Breast epithelium (tissue), 4 donors: Measurements from ENCODE around the gene HOXB5. TPM values are rescaled to one million over a fixed set of nuclear protein-coding genes. Genes with fewer than 3 reads are reported as not detected.
A peak's percentile ranks its signal among the peaks of the same experiment; 100 is the strongest.

ENCODE experiments used
- DNase-seq, 2 donors: peaks; one replicate each; pipeline ENCODE4 v3.0.0-alpha.2; 2019; ENCODE audit warnings: low spot score in 2 of 2
- H3K27ac ChIP-seq, 2 donors: fragments of 200-600 bp; sonication (generic) in 1 of 2; one replicate each; pipeline ENCODE4 v1.5.1; 2016 to 2019; ENCODE audit warnings: mild to moderate bottlenecking in 1 of 2
- H3K27me3 ChIP-seq, 2 donors: fragments of 200-600 bp; sonication (generic) in 1 of 2; one replicate each; pipeline versions ENCODE4 v1.5.1 to v1.6.0; 2017 to 2019; ENCODE audit warnings: control low read depth in 1 of 2, mild to moderate bottlenecking in 1 of 2
- H3K36me3 ChIP-seq: fragments of 200-600 bp; one replicate; pipeline ENCODE4 v1.5.1; 2019
- H3K4me1 ChIP-seq, 2 donors: fragments of 200-600 bp; sonication (generic); one replicate each; pipeline ENCODE4 v1.5.1; 2016 to 2019; ENCODE audit warnings: control low read depth in 1 of 2
- H3K4me3 ChIP-seq, 3 donors: fragments of 200-600 bp; sonication (generic); 1 replicate in 2 of 3; 2 replicates in 1 of 3; pipeline ENCODE4 v1.5.1; 2016 to 2019; ENCODE audit warnings: mild to moderate bottlenecking in 3 of 3, moderate library complexity in 2 of 3
- H3K9me3 ChIP-seq, 2 donors: fragments of 200-600 bp; sonication (generic) in 1 of 2; one replicate each; pipeline ENCODE4 v1.5.1; 2016 to 2019; ENCODE audit warnings: control low read depth in 1 of 2
- CTCF ChIP-seq, 3 donors: fragments of 450-650 bp; IDR thresholded peaks; one replicate each; pipeline ENCODE4 v1.5.1; 2016 to 2017; ENCODE audit warnings: antibody characterized with exemption in 3 of 3, mild to moderate bottlenecking in 3 of 3, moderate library complexity in 3 of 3
- POLR2A ChIP-seq: fragments of 450-650 bp; IDR thresholded peaks from one replicate; pipeline ENCODE4 v1.6.1; 2016; ENCODE audit warnings: antibody characterized with exemption, mild to moderate bottlenecking, moderate library complexity
- POLR2AphosphoS5 ChIP-seq, 3 donors: sonication (generic); formaldehyde crosslinking; IDR thresholded peaks; one replicate each; pipeline ENCODE4 v1.6.1; 2017; ENCODE audit warnings: antibody characterized with exemption in 3 of 3
- intact Hi-C: fragments of 100-400 bp; cut with DNase I; formaldehyde crosslinking; loops from one replicate; pipeline ENCODE4 v1.15.1; 2023; ENCODE audit warnings: low total_unique reads
- total RNA-seq, 3 donors: library from RNA; depleted of rRNA; stranded (reverse); fragments of >200 nt; gene quantifications; one replicate each; pipeline ENCODE4 v1.1.0, GENCODE V29; 2016

The HOXB5 gene
- total RNA-seq, 3 donors from 2014 or later = 0.44 to 2.0 (median 1.4) TPM

DNA sequence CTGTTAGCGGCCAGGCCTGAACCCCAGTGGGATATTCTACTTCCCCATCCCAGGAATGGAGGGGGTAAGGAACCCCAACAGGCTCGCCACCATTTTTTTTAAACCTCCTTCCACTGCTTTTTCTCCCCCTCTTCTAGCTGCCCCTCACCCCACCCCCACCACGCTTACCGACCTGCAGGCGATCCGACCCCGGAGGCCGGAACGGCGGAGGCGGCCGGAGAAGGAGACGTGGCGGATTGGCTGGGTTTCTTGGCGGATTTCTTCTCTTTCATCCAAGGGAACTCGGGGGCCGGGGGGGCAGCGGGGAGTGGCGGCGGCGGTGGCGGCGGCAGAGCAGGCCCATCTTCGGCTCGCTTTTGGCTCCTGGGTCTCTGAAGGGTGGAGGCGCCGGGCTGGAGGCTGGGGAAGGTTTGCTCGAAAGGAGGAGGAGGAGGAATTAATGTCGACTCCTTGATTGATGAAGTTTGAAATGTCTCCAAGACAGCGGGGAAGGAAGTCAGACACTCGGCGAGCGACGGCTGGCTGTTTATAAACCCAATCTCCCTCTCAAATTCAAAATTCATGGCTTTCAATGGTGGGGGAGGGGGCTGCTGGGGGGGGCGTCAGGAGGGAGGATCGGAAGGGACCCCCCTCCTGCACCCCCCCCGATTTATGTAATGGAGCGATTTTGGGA is 49.1 kb downstream of the HOXB5 start:
- peaks cover 0 to 14% of the 10 kb centered on the region in 2 donors for H3K27me3 ChIP-seq
- peak in 2 of 3 donors; percentile 21 to 37 for TF ChIP-seq POLR2AphosphoS5 (IDR thresholded peaks at IDR 0.05)
- TF ChIP-seq CTCF (IDR thresholded peaks at IDR 0.05) = no peak
- TF ChIP-seq POLR2A = peak; percentile 20
- DNase-seq = peak; percentile 62 to 81
- intact Hi-C loops = loop anchor here (5.0 kb wide), 1 partner anchor 33 kb away; the partner anchor contains the start of gene HOXB4
- H3K4me1 ChIP-seq = peaks cover 0 to 3% of the 10 kb centered on the region in 2 donors
- peak overlapping the region; percentile 93 to 97 for H3K27ac ChIP-seq
- peak overlapping the region; percentile 57 to 95 (median 60) for H3K4me3 ChIP-seq
- H3K36me3 ChIP-seq = no peaks in the 10 kb centered on the region
- no peaks in the 10 kb centered on the region for H3K9me3 ChIP-seq

DNA sequence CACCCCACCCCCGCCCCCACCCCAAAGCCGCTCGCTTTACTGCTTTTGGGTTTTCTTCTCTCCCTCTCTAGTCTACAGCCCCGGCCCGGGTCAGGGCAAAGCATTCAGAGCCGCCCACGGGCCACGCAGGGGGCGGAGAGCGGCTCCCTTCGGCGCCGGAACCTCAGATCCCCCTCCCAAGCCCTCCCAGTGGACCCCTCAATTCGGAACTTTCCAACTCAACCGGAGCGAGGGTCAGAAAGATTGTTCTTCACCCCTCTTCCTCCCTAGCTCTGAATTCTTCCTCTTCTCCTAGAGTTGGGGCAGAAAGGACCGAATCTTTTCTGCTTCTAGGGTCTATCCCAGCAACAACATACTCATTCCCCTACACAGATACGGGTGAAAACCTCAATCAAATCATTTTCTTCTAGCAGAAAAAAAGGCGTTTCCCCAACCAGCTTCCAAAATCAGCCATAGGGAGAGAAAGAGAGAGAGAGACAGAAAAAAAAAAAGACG is 49.7 kb downstream of the HOXB5 start:
- peak overlapping the region; percentile 57 to 95 (median 60) for H3K4me3 ChIP-seq
- peaks cover 0 to 14% of the 10 kb centered on the region in 2 donors for H3K27me3 ChIP-seq
- intact Hi-C loops = loop anchor here (5.0 kb wide), 1 partner anchor 33 kb away; the partner anchor contains the start of gene HOXB4
- TF ChIP-seq POLR2AphosphoS5 (IDR thresholded peaks at IDR 0.05) (no peak), POLR2A (no peak), CTCF (IDR thresholded peaks at IDR 0.05) (no peak)
- DNase-seq = no peak
- peaks cover 0 to 3% of the 10 kb centered on the region in 2 donors for H3K4me1 ChIP-seq
- peak overlapping the region; percentile 93 to 97 for H3K27ac ChIP-seq
- no peaks in the 10 kb centered on the region for H3K36me3 ChIP-seq
- H3K9me3 ChIP-seq = no peaks in the 10 kb centered on the region

GRCh38 chr17:48543107-48543853 is 50.3 kb downstream of the HOXB5 start:
- Histone ChIP-seq H3K9me3 (no peaks in the 10 kb centered on the region), H3K4me1 (peaks cover 0 to 3% of the 10 kb centered on the region in 2 donors), H3K27ac (peak overlapping the region; percentile 93 to 97), H3K36me3 (no peaks in the 10 kb centered on the region), H3K4me3 (peak overlapping the region; percentile 57 to 95 (median 60)), H3K27me3 (peaks cover 0 to 14% of the 10 kb centered on the region in 2 donors)
- intact Hi-C loops = loop anchor here (5.0 kb wide), 1 partner anchor 34 kb away; the partner anchor contains the start of gene HOXB4
- TF ChIP-seq POLR2AphosphoS5 (IDR thresholded peaks at IDR 0.05) (peak in 2 of 3 donors; percentile 13 to 32), CTCF (IDR thresholded peaks at IDR 0.05) (peak; percentile 29 to 36 (median 34)), POLR2A (no peak)
- peak in 1 of 2 donors; percentile 63 for DNase-seq

GRCh38 chr17:48542698-48543106 is 50.9 kb downstream of the HOXB5 start:
- DNase-seq = no peak
- no peak for TF ChIP-seq CTCF (IDR thresholded peaks at IDR 0.05)
- no peak for TF ChIP-seq POLR2AphosphoS5 (IDR thresholded peaks at IDR 0.05)
- TF ChIP-seq POLR2A = no peak
- no peaks in the 10 kb centered on the region for H3K36me3 ChIP-seq
- peaks cover 0 to 3% of the 10 kb centered on the region in 2 donors for H3K4me1 ChIP-seq
- peak overlapping the region; percentile 57 to 95 (median 60) for H3K4me3 ChIP-seq
- peaks cover 0 to 14% of the 10 kb centered on the region in 2 donors for H3K27me3 ChIP-seq
- intact Hi-C loops = loop anchor here (5.0 kb wide), 1 partner anchor 35 kb away; the partner anchor contains the start of gene HOXB4
- peak overlapping the region; percentile 93 to 97 for H3K27ac ChIP-seq
- H3K9me3 ChIP-seq = no peaks in the 10 kb centered on the region
